ENCODE results near the gene TPRG1.
A peak's percentile ranks its signal among the peaks of the same experiment; 100 is the strongest.
"Not testable (repeated sequence)": the region's sequence is repeated elsewhere in the genome, so short reads cannot be mapped to it uniquely, and the experiment has no call there.

The TPRG1 gene

DNA sequence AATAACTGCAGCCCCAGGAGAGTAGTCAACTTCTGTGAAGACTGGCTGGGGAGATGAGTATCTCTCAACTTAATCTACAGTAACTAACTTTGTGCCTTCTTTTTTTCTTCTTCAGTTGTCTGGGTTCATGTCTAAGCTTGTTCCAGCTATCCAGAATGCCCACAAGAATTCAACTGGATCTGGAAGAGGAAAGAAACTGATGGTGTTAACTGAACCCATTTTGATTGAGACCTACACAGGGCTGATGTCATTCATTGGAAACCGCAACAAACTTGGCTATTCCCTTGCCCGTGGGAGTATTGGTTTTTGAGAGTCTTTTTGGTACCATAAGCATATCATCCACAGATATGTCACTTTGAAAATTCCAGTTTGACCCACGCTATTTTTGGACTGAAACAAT is 148.7 kb downstream of the TPRG1 start:
- no peak for DNase-seq

GRCh38 chr3:189322339-189322738 is 150.6 kb downstream of the TPRG1 start:
- DNase-seq, result no peak

GRCh38 chr3:189324538-189325138 is 152.9 kb downstream of the TPRG1 start:
- peak; percentile 68 for DNase-seq

DNA sequence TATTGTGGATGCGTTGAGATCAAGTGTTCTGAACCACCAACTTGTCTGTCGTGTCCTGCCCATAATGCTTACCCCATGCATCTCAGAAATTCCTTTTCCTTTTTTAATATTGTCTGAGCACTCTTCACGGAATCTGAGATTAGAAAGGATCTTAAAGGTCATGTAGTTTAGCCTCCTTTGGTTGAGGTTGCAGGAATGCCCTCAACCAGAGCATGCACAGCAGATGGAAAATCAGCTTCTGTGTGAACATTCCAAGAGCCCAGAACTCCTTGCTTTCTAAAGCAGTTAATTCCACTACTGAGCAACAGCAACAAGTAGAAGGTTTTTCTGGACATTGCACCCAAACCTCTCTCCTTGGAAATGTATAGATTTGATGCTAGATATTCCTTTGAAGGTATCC is 153.7 kb downstream of the TPRG1 start:
- DNase-seq, result no peak

- not testable (repeated sequence) for DNase-seq
Measured at GRCh38 chr3:189329630-189330029, 157.9 kb downstream of the TPRG1 start.

- no peak for DNase-seq
Measured at GRCh38 chr3:189330066-189330465, 158.3 kb downstream of the TPRG1 start.

DNA sequence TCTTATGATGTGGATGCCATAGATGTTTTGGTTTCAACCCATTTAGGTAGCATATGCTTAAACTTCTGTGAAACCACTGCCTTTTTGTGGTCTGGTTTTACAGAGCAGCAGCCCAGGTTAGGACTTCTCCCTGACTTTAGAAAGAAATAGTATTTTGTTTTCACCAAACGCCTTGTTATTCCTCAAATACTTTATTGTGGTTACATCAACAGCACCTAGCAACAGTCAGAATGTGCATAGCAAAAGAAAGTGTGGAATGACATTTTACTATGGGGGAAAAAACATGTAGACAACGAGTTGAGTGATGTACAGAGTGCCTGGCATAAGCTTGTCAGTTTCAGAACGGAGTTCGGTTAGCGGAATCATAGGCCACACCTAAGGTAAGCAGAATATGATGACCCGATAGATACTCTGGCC is 159.2 kb downstream of the TPRG1 start:
- no peak for DNase-seq

DNA sequence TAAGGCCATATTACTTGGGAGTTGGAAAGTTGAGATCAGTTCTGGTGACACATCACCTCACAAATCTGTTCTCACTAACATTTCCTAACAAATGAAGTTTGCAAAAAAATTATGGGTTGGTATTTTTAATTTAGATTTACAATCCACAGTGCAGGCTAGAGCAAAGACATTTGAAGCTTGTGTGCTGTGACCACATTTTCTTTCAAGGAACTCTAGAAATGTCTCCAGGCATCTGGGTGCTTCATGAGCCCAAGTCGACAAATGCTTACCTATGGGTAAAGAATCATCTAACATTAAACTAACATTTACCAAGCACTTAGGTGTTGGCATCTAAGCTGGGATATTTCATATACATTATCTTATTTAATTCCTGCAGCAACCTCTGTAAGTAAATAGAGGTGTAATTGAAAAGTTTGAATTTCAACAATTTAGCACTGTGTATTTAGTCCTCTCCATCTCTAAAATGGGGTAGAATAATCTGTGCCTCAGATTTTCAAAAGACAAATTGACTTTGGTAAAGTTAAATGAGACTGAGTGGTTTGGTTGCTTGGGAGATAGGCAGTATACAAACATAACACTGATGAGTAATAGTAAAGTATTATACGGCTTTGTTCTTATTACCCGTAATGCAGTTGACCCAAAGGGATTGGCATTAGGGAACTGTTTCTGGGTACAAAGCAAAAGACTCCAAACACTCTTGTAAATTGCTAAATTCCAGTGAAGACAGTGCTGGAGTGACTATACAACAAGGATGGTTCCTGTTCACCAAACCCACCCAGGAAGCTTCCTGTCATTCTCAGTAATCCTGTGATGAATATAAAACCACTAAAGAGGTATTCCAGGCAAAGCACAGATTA is 162.5 kb downstream of the TPRG1 start:
- DNase-seq, result no peak

- DNase-seq, result no peak
Measured at GRCh38 chr3:189337673-189338091, 165.9 kb downstream of the TPRG1 start.

GRCh38 chr3:189338366-189338765 is 166.6 kb downstream of the TPRG1 start:
- no peak for DNase-seq

GRCh38 chr3:189339996-189340395 is 168.2 kb downstream of the TPRG1 start:
- DNase-seq, result no peak

DNA sequence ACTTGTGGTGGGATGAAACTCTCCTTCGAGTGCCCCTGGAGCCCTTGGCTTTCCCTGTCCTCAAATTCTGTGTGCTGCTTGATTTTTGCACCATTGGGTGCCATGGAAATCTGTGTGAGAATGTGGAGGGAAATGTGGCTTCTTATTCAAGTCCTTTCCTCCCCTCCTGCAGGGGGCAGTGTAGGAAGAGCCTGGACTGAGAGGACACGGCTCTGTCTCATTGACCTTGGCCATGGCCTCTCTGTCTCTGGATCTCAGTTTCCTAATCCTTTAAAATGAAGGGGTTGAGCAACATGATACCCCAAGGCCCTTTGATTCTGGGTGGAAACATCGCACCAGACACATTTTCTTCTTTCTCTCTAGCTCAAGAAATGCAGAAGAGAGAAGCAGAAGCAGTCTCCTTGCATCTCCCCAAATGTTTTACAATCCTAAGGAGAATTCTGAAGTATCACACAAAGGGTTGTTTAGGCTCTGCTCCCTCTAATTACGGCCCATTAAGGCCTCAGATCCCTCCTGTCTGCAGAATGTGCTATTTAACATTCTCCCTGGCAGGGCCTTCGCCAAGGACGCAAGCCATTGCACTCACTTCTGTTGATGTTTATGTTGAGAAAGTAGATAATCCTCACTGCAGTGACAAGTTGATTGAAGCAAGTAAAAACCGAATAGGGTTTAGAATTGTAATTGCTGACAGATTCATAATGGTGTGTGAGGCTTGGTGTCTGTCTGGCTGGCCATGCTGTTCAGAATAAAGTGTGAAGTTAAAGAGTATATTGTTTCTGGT is 169.1 kb downstream of the TPRG1 start:
- no peak for DNase-seq

DNA sequence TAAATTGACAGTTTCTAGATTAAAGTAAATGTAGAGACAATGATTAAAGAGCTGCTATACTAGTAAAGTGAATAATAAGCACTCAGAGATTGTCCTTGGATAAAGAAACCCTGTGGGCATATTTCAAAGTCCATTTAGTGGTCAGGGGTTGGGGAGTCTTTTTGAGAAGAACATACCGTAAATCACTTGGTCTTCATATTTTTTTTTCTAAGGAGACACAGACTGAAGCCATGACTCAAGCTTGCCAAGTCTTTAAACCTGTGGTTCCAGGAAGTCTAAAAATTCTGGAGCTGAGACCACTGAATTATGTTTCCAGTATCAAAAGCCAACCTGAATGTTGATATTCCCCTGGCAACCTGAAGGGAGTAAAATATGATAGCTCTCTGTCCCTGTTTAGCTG is 171.0 kb downstream of the TPRG1 start:
- DNase-seq, result no peak

DNA sequence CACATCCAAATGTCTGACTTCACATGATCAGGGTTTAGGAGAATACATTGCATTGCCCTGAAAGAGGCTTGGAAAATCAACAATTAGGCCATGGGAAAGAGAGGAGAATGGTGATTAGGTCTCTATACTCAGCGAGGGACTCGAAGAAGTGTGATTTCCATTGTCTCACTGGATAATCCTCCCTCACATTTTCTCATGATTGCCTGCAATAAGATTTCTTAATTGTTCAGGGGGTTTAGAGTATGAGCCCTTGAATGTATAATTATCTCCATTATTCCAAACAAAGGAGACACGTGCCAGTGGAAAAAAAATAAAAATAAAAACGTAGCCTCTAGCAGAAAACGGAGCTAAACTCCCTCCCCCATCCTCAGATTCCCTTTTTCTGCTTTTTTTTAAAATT is 173.2 kb downstream of the TPRG1 start:
- DNase-seq, result no peak

GRCh38 chr3:189349772-189350171 is 178.0 kb downstream of the TPRG1 start:
- no peak for DNase-seq

DNA sequence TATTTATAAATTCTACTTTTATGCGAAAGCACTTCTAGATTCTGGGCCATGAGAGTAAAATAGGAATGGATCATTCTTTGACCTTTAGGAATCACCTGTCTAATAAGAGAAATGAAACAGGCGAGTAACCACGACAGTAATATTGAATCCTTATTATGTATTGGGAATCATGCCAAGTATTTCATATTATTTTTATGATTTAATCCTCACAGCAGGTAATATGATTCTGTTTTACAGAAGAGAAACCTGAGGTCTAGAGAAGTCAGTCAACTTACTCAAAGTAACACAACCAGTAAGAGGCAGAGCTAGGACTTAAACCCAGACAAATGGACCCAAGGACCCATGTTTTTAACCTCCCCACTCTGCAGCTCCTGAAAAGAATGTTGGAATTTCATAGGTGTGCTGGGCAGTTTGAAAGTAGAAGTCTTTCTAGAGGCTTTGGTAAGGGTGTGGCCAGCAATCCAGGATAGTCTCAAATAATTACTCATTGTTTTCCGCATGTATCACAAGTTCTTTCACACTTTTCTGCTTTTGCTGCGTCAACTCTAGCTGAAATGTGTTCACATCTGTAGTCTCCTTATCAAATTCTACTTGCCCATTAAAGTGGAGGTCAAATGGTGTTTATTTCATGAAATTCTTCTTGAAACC is 181.7 kb downstream of the TPRG1 start:
- no peak for DNase-seq

DNA sequence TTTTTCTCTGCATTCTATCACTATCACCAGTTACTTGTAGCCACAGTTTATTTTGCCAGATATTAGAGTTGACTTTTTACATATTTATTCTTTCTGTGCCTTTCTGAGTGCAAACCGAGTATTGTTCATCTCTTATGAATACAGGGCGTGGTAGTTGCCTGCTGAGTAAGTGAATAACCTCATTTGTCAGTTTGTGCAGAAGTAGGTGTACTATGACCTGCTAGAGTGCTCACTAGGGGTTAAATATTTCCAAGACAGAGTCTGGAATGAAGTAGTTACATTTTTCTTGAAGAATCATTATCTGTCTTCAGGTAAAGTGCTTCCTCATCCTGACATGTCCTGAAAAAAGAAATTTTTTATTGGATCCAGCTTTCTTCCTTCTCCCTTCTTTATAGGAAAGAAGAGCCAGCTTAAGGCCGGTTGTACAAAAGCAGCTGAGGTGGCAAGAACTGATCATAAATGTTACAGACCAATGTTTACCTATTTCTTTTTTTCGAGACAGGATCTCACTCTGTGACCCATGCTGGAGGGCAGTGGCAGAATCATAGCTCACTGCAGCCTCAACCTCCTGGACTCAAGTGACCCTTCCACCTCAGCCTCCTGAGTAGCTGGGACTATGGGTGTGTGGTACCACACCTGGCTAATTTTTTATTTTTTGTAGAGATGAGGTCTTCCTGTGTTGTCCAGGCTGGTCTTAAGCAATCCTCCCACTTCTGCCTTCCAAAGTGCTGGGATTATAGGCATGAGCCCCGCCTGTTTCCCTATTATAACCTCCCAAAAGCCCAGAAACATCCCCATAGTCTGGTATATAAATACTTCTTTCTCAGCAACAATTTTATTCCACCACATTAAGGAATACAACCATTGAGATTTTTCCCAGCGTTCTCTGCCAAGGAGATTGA is 182.5 kb downstream of the TPRG1 start:
- DNase-seq, result no peak

DNA sequence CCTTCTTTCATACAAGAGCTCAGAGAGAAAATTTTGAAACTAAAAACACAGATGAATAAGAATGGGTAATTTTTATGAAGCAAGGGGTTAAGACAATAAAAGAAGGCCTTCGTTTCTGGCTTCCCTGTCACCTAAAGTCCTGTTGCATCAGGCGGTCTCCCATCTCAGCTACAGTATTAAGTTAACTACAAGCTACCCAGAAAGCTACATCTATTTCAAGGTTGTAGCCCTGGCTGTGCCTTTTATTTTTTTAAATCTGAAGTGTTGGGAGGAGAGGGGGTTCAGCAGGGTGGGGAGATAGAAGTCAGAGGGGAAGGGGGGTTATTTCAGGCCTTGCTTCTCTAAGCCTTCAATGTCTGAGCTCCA is 183.3 kb downstream of the TPRG1 start:
- DNase-seq, result no peak

DNA sequence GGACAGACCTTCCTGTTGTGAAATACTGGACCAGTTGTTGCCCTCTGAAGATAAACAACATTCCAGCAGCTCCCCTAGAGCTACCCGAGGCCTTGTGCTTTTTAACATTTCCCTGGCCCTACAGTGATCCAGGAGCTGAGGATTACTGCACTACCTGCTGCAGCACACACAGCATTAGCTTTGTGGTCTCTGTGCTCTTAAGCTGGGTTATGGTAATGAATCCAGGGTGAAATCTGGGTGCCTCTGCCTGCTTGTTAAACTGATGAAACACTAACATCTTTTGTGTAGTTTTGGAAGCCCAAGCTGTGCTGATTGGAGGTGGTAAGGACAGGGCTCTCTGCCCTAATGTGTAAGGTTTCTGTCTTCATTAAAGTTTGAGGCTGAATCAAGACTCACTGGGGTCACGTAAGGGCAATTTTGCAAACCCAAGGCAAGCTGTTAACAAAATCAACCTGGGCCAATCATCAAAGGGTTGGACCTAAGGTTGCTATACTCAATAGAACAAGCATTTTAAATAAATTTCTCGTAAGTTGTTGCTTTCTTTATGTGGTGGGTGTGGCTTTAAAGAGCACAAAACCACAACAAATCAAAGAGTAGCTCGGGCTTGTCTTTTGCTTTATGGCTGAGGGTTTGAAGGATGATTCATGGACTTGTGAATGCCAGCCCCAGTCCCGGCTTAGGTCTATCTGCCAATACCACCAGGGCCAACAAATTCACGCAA is 183.9 kb downstream of the TPRG1 start:
- peak; percentile 9 for DNase-seq

- DNase-seq, result no peak
Measured at GRCh38 chr3:189360291-189360690, 188.5 kb downstream of the TPRG1 start.

GRCh38 chr3:189361103-189361835 is 189.5 kb downstream of the TPRG1 start:
- DNase-seq, result no peak
